ENCODE results near the gene CNTN4. TPM values are rescaled to one million over a fixed set of nuclear protein-coding genes. Genes with fewer than 3 reads are reported as not detected.

The CNTN4 gene
- total RNA-seq, 2 experiments from 2014 or later = not detected

DNA sequence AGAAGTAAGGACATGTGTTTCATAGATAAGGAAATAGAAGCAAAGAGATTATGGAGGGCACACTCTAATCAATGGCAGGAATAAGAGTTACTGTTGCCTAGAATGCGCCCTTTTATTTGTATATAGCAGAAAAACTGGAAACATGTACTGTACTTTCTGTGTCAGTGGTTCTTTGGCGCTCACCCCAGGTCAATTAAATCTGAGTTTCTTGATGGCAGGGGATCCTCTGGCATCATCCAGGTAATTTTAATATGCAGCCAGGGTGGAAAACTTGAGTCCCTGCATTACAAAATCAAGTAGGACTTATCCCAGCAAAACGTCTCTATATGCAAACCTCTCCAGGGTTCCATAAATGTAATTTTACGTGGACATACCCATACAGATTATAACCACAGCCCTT, 727.4 kb downstream of the CNTN4 start:
- Mint-ChIP-seq H3K4me1 (ENCODE audit: low read depth) (no peaks in the 10 kb centered on the region), H3K36me3 (ENCODE audit: low read depth) (no peaks in the 10 kb centered on the region), H3K4me3 (no peak overlapping the region), H3K27me3 (peaks cover 3% of the 10 kb centered on the region), H3K9me3 (no peaks in the 10 kb centered on the region), H3K27ac (no peak overlapping the region)
- ChIA-PET CTCF (no interaction called here), POLR2A (no interaction called here)
- no peak for DNase-seq
- TF ChIP-seq, protein P1, sequence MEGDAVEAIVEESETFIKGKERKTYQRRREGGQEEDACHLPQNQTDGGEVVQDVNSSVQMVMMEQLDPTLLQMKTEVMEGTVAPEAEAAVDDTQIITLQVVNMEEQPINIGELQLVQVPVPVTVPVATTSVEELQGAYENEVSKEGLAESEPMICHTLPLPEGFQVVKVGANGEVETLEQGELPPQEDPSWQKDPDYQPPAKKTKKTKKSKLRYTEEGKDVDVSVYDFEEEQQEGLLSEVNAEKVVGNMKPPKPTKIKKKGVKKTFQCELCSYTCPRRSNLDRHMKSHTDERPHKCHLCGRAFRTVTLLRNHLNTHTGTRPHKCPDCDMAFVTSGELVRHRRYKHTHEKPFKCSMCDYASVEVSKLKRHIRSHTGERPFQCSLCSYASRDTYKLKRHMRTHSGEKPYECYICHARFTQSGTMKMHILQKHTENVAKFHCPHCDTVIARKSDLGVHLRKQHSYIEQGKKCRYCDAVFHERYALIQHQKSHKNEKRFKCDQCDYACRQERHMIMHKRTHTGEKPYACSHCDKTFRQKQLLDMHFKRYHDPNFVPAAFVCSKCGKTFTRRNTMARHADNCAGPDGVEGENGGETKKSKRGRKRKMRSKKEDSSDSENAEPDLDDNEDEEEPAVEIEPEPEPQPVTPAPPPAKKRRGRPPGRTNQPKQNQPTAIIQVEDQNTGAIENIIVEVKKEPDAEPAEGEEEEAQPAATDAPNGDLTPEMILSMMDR (IDR thresholded peaks at IDR 0.05) = no peak
- intact Hi-C loops (cut with micrococcal nuclease) = no loop called here
- ATAC-seq = no peak

DNA sequence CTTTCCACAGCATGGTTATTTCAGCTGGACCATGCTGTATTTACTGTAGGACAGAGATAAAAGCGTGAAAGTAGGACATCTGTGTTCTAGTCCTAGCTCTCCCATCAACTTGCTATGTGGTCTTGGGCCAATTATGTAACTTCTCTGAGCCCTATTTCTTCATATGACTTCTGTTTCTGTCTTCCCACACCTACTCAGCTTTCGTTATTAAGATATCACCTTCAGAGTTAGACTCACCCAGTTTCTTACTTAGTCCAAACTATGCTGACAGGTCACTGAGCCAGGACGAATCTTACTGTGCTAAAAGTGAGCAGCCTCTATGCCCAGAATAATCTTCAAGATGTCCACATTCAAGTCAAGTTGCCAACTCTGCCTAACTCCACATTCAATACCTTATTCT, 727.8 kb downstream of the CNTN4 start:
- H3K27me3 Mint-ChIP-seq = peaks cover 3% of the 10 kb centered on the region
- DNase-seq (no peak), ATAC-seq (no peak)
- no peak overlapping the region for H3K4me3 Mint-ChIP-seq
- no peaks in the 10 kb centered on the region for H3K36me3 Mint-ChIP-seq (ENCODE audit: low read depth)
- ChIA-PET POLR2A (no interaction called here), CTCF (no interaction called here)
- intact Hi-C loops (cut with micrococcal nuclease) = no loop called here
- H3K9me3 Mint-ChIP-seq = no peaks in the 10 kb centered on the region
- no peak overlapping the region for H3K27ac Mint-ChIP-seq
- TF ChIP-seq, protein P1 (IDR thresholded peaks at IDR 0.05) = no peak
- no peaks in the 10 kb centered on the region for H3K4me1 Mint-ChIP-seq (ENCODE audit: low read depth)

DNA sequence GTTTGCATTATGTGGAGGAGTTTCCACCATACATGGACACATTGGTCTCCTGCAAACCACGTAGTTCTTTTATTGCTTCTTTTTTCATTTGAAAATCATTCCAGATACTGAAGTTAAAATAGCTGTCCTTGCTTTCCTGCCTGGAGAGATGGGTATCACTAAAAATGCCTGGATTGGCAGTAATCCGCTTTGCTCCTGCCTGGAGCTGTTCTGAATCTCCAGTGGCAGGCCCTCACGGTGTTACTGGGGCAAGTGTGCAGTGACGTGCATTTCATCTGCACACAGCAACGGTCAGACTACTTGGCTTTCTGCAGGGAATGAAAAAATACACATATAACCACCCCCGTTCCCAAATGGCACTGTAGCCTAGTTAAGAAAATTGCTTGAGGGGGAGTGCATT, 738.6 kb downstream of the CNTN4 start:
- no peaks in the 10 kb centered on the region for H3K36me3 Mint-ChIP-seq (ENCODE audit: low read depth)
- no peak overlapping the region for H3K4me3 Mint-ChIP-seq
- TF ChIP-seq, protein P1 (IDR thresholded peaks at IDR 0.05) = no peak
- CTCF ChIA-PET = no interaction called here
- POLR2A ChIA-PET = no interaction called here
- H3K27me3 Mint-ChIP-seq = peaks cover 1% of the 10 kb centered on the region
- H3K4me1 Mint-ChIP-seq (ENCODE audit: low read depth) = no peaks in the 10 kb centered on the region
- ATAC-seq (no peak), DNase-seq (no peak)
- no peaks in the 10 kb centered on the region for H3K9me3 Mint-ChIP-seq
- no peak overlapping the region for H3K27ac Mint-ChIP-seq
- intact Hi-C loops (cut with micrococcal nuclease) = no loop called here

DNA sequence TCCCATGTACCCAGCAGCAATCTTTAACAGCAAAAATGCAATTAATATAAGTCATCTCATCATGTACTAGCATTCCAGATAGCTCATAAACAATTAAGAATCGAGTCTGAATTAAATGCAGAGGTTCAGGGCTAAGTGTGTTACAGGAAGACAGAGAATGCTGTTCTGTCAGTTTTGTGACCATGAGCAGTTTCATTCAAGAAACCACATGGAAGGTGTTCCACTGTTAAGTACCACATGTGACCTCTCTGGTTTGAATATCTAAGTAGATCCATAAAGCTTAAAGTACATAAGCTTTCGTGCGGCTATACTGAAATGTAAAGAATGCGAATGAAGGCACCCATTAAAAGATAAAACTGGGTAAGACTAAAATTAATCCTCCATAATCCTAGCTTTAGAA, 739.2 kb downstream of the CNTN4 start:
- ATAC-seq (no peak), DNase-seq (no peak)
- H3K27me3 Mint-ChIP-seq = no peaks in the 10 kb centered on the region
- H3K4me3 Mint-ChIP-seq = no peak overlapping the region
- POLR2A ChIA-PET = no interaction called here
- H3K36me3 Mint-ChIP-seq (ENCODE audit: low read depth) = no peaks in the 10 kb centered on the region
- no peaks in the 10 kb centered on the region for H3K9me3 Mint-ChIP-seq
- intact Hi-C loops (cut with micrococcal nuclease) = no loop called here
- TF ChIP-seq, protein P1 (IDR thresholded peaks at IDR 0.05) = no peak
- H3K4me1 Mint-ChIP-seq (ENCODE audit: low read depth) = no peaks in the 10 kb centered on the region
- no peak overlapping the region for H3K27ac Mint-ChIP-seq
- CTCF ChIA-PET = no interaction called here

DNA sequence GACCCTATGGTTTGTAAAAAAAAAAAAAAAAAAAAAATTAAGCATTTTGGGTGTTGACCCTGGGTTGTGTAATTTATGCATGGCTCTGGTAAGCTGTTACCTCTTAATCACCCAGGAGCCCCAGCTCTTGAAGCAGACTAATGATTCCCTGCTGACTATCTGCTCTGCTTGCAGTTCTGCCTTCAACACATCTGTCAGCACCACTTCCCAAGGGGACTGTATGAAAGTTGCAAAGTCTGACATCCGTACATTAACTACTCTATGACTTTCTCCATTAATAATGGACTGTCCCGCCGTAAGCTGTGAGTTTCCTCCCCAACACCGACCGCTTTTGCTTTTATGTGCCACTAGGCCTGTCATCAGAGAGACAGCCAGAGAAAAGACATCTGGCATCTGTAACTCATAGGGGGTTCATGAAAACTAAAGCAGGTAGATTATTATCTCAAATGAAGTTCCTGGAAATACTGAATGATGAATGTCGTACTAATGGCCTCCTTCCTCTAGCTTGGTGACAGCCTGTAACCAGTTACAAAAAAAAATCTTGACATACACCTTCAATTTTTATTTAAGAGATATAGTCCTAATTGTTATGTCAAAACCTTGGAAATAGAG, 740.0 kb downstream of the CNTN4 start:
- intact Hi-C loops (cut with micrococcal nuclease) = no loop called here
- no peaks in the 10 kb centered on the region for H3K9me3 Mint-ChIP-seq
- no peak overlapping the region for H3K4me3 Mint-ChIP-seq

More for the DNA sequence above, 740.0 kb downstream of the CNTN4 start:
- DNase-seq = no peak
- TF ChIP-seq, protein P1 (IDR thresholded peaks at IDR 0.05) = no peak
- H3K4me1 Mint-ChIP-seq (ENCODE audit: low read depth) = no peaks in the 10 kb centered on the region
- no peak overlapping the region for H3K27ac Mint-ChIP-seq
- ATAC-seq = no peak
- CTCF ChIA-PET = no interaction called here
- H3K36me3 Mint-ChIP-seq (ENCODE audit: low read depth) = no peaks in the 10 kb centered on the region
- H3K27me3 Mint-ChIP-seq = no peaks in the 10 kb centered on the region
- POLR2A ChIA-PET = no interaction called here
